Measurements from ENCODE around the gene KANTR. TPM values are rescaled to one million over a fixed set of nuclear protein-coding genes. Genes with fewer than 3 reads are reported as not detected.

Gene KANTR
- total and polyA plus RNA-seq, 9 of the 15 experiments (the other 6 are each of a cell fraction or from before 2014, with no cell fraction given) = 1.0 to 5.7 (median 3.4) TPM

GRCh38 chrX:53093748-53094581 is at the start of gene KANTR (continued):
- TF ChIP-seq ZBTB11 (CRISPR knock-in tag; IDR thresholded peaks at IDR 0.05) (no peak), MAFG (tag; conservative IDR thresholded peaks at IDR 0.05) (no peak), TAF15 (IDR thresholded peaks at IDR 0.05; ENCODE audit: low read depth, low read length) (no peak), SUPT5H (IDR thresholded peaks at IDR 0.05) (0 out of 2 replicates have a peak, but pooled peaks have one; percentile 31), ELF1 (tag; IDR thresholded peaks at IDR 0.05) (peak; percentile 63), ZFX (CRISPR knock-in tag; IDR thresholded peaks at IDR 0.05) (peak; percentile 63), THRB (CRISPR knock-in tag; conservative IDR thresholded peaks at IDR 0.05) (no peak), CREBBP (IDR thresholded peaks at IDR 0.05; ENCODE audit: low read depth, low read length) (no peak), LCOR (CRISPR knock-in tag; IDR thresholded peaks at IDR 0.05) (no peak), SNIP1 (IDR thresholded peaks at IDR 0.05; ENCODE audit: low read depth) (no peak), RBFOX2 (IDR thresholded peaks at IDR 0.05; ENCODE audit: low read depth, low read length) (peak; percentile 71), RBM34 (IDR thresholded peaks at IDR 0.05; ENCODE audit: borderline replicate concordance, insufficient read depth, low read length) (no peak), ARID4B (CRISPR knock-in tag; IDR thresholded peaks at IDR 0.05) (no peak), NFRKB (IDR thresholded peaks at IDR 0.05; ENCODE audit: low read depth) (no peak), ZSCAN29 (IDR thresholded peaks at IDR 0.05) (no peak), BMI1 (IDR thresholded peaks at IDR 0.05; ENCODE audit: low read length) (no peak), ZNF707 (CRISPR knock-in tag; conservative IDR thresholded peaks at IDR 0.05) (no peak), CREB1 (IDR thresholded peaks at IDR 0.05) (0 out of 2 replicates have a peak, but pooled peaks have one; percentile 18), CREB1 (CRISPR knock-in tag; IDR thresholded peaks at IDR 0.05) (no peak)

All from K562 (cell line).